Measurements from ENCODE around the gene PACRG.

Gene PACRG

DNA sequence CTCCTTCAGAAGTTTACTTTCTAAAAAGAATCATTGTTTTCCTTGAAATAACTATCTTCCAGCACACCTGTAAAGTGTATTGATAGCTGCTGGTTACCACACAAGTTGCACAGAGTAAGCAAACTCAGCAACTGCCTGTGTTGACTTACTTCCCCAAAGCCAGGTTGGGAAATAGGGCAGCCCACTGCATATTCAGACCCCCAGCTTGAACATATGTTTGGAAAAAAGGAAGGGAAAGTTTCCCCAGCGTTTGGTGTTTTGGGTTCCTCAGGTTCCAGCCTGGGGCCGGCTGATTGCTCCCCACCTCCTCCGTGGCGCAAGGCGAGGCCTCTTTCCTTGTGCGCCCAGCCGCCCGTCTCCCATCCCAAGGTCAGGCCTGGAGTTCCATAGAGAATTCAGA lies 616.6 kb downstream of the PACRG start:
- no peak for DNase-seq (ENCODE audit: low read depth in 1 of 2, low spot score in 1 of 2)

DNA sequence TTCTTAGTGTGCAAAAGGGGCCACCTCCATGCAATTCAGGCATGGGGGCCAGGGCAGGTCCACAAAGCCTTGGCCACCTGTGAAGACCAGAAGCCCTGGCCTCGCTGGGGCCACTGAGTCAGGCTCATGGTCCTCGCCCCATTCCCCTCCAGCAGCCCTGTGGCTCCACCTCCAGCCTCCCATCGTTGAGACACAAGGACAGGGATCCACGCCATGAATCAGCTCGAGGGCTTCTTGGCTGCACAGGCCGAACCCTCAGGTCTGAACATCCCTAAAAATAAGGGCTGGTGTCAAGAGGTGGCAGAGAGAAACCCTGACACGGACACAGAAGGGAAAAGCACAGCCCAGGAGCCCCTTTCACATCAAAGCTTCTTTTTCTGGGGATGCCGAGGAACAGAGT lies 618.2 kb downstream of the PACRG start:
- DNase-seq (ENCODE audit: low read depth in 1 of 2, low spot score in 1 of 2) = no peak

DNA sequence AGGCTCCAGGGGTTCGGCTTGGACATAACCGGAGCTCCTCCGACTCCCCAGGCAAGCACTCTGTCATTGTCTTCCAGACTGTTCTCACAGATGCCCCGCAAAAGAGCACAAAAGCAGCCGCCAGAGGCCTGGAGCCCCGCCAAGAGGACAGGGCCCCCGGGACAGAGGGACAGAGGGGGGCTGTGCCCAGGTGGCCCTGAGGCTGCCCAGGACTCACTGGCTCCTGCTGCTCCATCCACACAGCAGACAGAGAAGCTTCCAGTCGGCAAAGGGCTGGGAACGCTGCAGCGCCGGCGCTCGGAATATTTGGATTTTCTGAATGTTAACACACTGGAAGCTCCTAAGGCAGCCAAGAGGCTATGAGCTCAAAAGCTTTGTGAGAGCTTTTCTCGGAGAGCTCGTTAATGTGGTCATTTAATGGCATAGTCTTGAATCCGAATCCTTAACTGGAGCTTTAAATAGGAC lies 618.8 kb downstream of the PACRG start:
- DNase-seq (ENCODE audit: low read depth in 1 of 2, low spot score in 1 of 2) = no peak

- no peak for DNase-seq (ENCODE audit: low read depth in 1 of 2, low spot score in 1 of 2)
Observed at GRCh38 chr6:163347021-163347446, 619.3 kb downstream of the PACRG start.

DNA sequence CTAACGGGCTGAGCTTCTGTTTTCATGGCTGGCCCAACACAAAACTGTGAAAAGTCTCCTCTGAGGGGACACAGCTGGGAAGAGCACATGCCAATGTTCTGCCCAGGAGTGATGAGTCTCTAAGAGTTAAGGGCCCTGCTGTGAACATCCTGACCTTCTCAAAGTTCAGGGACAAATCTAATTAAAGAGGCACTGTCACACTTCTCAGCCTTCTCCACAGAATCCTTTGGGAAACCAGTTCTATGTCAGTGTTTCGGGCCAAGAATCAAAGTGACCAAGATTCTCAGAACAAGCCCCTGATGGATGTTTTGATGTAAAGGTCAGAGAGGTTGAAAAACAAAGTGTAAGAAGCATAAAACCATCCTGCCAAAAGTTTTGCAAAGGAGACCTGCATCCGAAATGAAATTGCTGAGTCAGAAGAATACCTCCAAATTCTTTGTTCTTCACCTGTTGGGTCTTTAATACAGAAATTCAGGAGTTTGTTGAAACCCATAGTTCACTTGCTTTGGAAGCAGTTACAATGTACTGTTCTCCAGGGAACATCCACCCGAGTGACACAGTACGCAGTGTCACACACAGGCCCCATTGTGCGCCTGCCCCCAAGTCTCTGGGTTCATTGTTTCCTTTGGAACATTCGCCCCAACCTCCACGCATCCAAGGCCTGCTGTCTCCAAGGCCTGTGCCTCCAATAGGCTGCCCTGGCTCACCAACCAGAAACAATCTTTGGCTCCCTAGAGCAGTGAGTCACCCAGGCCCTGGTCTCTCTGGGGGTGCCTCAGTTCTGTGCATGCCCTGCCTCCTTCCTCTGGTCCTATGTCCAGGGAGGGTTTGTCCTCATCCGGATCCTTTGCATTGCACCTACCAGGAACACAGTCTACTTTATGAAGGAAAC lies 621.3 kb downstream of the PACRG start:
- DNase-seq (ENCODE audit: low read depth in 1 of 2, low spot score in 1 of 2) = no peak

DNA sequence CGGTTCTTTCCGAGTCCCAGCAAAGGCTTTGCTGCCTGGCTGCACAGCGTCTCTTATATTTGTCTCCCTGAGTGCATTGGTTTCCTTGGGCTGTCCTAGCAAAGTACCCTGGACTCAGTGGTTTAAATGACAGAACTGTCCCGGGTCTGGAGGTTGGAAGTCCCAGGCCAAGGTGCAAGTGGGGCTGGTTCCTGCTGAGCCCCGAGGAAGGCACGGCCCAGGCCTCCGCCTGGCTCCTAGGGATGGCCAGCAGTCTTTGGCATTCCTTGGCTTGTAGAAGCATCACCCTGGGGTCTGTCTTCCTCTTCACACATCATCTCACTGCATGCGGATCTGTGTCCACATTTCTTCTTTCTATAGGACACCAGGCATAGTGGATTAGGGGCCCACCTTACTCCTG lies 621.9 kb downstream of the PACRG start:
- no peak for DNase-seq (ENCODE audit: low read depth in 1 of 2, low spot score in 1 of 2)

DNA sequence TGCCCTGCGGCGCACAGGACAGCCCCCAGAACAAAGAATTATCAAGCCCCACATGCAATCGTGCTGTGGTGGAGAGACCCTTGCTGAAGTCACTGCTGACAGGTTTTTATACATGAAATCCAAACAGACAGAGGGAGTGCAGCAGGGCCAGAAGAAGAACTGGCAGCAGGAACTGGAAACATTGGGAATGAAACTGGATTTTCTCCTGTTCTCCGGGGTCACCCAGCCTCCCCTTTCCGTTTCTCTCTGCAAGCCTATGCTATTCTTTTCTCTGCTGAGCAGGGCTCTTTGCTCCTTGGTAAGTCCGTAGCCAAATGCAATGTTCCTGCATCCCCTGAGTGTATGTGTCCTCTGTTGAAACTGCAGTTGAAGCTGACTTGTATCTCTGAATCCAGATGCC lies 623.2 kb downstream of the PACRG start:
- DNase-seq (ENCODE audit: low read depth in 1 of 2, low spot score in 1 of 2) = no peak

- DNase-seq (ENCODE audit: low read depth in 1 of 2, low spot score in 1 of 2) = no peak
Observed at GRCh38 chr6:163352011-163352685, 624.4 kb downstream of the PACRG start.

- DNase-seq (ENCODE audit: low read depth in 1 of 2, low spot score in 1 of 2) = no peak
Observed at GRCh38 chr6:163352966-163353365, 625.2 kb downstream of the PACRG start.

- DNase-seq (ENCODE audit: low read depth in 1 of 2, low spot score in 1 of 2) = no peak
Observed at GRCh38 chr6:163354085-163354484, 626.3 kb downstream of the PACRG start.

- no peak for DNase-seq (ENCODE audit: low read depth in 1 of 2, low spot score in 1 of 2)
Observed at GRCh38 chr6:163354761-163355425, 627.1 kb downstream of the PACRG start.

DNA sequence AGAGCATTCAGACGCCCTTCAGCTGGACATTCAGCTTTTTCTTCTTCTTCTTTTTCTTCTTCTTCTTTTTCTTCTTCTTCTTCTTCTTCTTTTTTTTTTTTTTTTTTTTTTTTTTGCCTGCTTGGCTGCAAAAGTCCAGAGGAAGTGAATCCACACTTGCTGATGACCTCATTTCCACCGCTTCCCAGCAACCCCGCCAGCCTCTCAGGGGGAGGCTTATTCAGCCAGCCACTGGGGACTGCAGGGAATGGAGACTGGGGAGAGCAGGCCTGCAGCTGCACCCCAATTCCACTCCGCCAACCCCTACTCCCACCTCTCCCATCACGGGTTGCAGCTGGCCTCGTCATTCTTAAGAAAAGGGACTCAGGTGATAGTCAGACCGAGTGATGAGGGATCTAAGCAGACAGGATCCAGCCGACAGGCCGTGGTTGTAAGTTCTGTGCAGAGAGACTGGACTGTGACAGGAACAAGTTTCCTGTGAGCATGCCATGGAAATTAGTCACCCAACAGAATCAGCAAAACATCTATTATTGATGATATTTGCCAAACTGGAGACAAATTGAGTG lies 627.7 kb downstream of the PACRG start:
- DNase-seq (ENCODE audit: low read depth in 1 of 2, low spot score in 1 of 2) = no peak

DNA sequence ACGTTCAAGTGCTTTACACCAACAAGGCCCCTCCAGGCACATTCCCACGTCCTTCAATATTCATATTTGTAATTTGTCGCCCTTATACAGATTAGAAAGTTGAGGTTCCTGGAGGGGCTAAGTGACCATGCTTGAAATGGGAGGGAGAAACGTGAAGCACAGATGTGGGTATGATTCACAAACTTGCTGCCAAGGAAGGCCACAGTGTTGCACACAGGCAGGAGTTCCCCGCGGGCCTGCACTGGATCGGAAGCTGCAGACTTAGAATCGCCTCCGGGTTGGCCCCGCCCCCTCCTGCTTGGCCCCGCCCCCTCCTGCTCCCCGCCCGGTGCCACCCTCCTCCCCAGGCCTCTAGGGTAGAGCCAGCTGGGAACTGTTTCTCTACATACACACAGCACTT lies 628.5 kb downstream of the PACRG start:
- no peak for DNase-seq (ENCODE audit: low read depth in 1 of 2, low spot score in 1 of 2)

GRCh38 chr6:163356743-163357142 lies 629.0 kb downstream of the PACRG start:
- DNase-seq (ENCODE audit: low read depth in 1 of 2, low spot score in 1 of 2) = no peak

DNA sequence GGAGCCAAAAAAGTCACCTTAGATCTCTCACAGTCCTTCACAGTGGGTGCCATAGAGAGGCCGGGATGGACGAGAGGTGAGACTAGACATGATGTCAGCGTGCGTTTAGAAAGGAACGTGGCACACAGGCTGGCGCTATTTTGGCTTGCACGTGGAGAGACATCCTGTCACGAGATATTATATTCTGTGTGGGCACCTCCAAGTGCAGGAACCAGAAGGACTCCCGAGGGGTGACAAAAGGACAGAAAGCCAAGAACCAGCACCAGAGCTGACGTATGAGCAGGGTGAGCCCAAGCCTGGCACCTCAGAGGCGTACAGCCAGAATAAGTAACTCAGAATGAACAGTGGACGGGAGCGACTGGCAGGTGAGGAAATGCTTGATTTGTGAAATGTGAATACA lies 636.9 kb downstream of the PACRG start:
- DNase-seq (ENCODE audit: low read depth in 1 of 2, low spot score in 1 of 2) = no peak

All from stimulated activated CD4-positive, alpha-beta T cell treated with anti-CD3 and anti-CD28 coated beads, Interleukin-15, amount 100 ng/mL, for 1 hour (primary cell).